GM12874 (cell line): Measurements from ENCODE around the gene PYGL.
A peak's percentile ranks its signal among the peaks of the same experiment; 100 is the strongest.

Source experiments
- CTCF ChIP-seq: IDR thresholded peaks from 2 replicates; pipeline ENCODE4 v1.5.1; 2011; ENCODE audit warnings: low read depth, mild to moderate bottlenecking, control low read depth, low read length, moderate library complexity; ENCODE audit not compliant: insufficient read depth

Gene PYGL

GRCh38 chr14:50964683-50965390 is 20.6 kb upstream of the PYGL start:
- TF ChIP-seq CTCF: no peak

GRCh38 chr14:50963919-50964318 is 19.6 kb upstream of the PYGL start:
- TF ChIP-seq CTCF: no peak

GRCh38 chr14:50961605-50962221 is 17.4 kb upstream of the PYGL start:
- no peak for TF ChIP-seq CTCF

GRCh38 chr14:50957296-50957695 is 13.0 kb upstream of the PYGL start:
- TF ChIP-seq CTCF: no peak

- no peak for TF ChIP-seq CTCF
Observed at GRCh38 chr14:50955373-50956043, 11.2 kb upstream of the PYGL start.

GRCh38 chr14:50954811-50955372 is 10.6 kb upstream of the PYGL start:
- peak; percentile 44; the same call in 1 of the 2 replicates for TF ChIP-seq CTCF

GRCh38 chr14:50953502-50953901 is 9.2 kb upstream of the PYGL start:
- no peak for TF ChIP-seq CTCF
